NCI-H2227 (cell line): ENCODE data around the gene GNG12.
"Not testable (repeated sequence)": the region's sequence is repeated elsewhere in the genome, so short reads cannot be mapped to it uniquely, and the experiment has no call there.

ENCODE experiments used
- DNase-seq: peaks from one replicate; lab custom pipeline; 2025; ENCODE audit not compliant: unreplicated experiment; lab: John Stamatoyannopoulos, UW

GNG12 gene

DNA sequence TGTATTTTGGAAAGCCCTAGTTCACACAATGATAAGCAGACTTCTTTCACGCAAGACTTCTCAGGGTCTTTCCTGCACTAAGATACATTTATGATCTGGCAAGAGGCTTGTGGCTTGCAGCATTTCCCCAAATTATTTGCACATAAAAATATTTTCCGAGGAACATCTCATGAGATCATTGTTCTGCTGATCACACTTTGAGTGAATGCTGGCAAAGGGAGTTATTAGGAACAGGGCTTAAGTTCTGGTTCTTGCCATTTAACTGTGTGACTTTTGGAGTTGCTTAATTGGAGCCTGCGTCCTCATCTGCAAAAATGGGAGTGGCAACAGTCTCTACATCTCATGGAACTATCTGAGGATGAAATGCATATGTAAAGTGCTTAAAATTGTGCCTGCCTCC is 98.1 kb downstream of the GNG12 start:
- DNase-seq: no peak

DNA sequence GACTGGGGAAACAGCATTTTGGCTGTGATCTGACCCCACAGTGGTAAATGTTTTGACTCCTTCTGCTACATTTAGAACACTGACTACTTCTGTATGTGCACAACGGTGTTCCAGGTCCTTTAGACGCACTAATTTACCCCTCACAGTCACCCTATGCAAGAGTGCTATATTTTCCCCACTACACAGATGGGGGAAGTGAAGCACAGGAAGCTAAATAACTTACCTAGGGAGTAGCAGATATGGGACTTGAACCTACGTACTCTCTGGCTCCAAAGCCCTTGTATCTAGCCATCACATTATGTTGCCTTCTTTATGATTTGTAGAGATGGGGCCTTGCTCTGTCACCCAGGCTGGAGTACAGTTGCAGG is 99.0 kb downstream of the GNG12 start:
- no peak for DNase-seq

DNA sequence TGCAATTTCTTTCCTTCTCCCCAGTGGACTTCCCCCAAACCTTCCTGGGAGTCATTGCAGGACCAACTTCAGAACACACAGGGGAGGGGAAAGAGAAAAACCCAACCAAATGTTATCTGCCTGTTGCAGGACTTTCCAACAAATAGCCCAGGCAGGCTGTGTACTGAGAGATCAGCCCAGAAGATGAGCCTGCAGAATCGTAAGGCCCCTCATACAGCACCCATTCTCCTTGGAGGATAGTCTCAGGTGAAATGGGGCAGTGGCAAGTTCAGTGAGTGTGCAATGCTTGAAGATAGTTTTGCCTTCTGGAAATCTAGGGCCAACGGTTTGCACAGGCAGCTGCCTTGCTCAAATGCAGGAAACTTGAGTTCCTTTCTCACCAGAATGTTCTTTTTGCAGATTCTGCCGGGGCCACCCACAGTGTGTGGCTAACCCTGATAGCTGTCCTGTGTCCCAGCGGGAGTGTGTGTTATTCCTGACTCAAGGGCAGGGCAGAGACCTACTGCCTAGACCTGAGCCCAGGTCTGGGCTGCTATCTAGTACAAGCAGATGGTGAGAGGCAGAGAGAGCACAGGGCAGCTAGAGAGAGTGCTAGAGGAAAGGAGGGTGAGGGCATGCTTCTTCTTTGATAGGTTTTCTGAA is 99.5 kb downstream of the GNG12 start:
- DNase-seq: no peak

- DNase-seq: no peak
Observed at GRCh38 chr1:67732750-67733151, 100.5 kb downstream of the GNG12 start.

GRCh38 chr1:67731322-67731721 is 101.9 kb downstream of the GNG12 start:
- DNase-seq: no peak

GRCh38 chr1:67730312-67730711 is 103.0 kb downstream of the GNG12 start:
- DNase-seq: not testable (repeated sequence)

DNA sequence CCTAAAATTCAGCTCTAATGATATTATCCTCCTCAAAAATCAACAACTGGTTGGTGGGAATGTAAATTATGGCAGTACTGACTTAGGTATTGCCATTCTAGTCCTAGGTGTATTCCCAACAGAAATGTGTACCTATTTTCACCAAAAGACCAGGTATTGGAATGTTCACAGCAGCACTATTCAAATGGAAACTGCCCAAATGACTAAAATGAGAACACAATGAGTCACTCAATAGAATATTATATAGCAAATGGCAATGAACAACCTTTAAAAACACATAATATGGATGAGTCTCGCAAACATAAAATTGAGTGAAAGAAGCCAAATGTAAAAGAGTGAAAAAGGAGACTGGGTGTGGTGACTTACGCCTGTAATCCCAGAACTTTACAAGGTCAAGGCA is 103.4 kb downstream of the GNG12 start:
- no peak for DNase-seq

- DNase-seq: no peak
Observed at GRCh38 chr1:67726224-67726623, 107.0 kb downstream of the GNG12 start.

DNA sequence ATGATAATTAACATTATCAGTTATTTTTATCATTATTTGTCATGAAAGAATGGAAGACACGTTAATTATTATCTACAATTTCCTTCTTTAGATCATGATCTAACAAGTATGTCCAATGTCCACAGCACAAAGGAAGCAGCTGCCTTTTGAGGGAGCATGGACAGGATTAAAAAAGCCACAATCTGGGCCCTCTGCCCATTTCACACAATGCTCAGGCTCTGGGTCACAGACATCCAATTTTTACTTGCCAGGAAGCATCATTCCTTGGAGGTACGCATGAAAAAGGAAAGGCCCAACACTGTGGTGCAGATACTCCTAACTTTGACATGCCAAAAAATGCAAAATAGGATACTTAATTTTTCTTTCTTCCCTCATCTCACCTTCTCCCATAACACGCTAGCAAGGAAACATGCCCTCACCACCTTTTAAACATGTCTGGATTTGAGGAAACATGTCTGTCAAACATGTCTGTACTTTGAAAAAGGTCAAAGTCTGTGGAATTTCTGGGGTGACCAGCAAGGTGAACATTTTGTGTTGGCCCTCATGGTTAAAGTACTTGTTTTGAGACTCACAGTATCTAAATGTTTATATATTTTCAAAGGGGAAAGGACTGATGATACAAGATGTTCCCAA is 108.2 kb downstream of the GNG12 start:
- no peak for DNase-seq

GRCh38 chr1:67723620-67724019 is 109.6 kb downstream of the GNG12 start:
- no peak for DNase-seq

DNA sequence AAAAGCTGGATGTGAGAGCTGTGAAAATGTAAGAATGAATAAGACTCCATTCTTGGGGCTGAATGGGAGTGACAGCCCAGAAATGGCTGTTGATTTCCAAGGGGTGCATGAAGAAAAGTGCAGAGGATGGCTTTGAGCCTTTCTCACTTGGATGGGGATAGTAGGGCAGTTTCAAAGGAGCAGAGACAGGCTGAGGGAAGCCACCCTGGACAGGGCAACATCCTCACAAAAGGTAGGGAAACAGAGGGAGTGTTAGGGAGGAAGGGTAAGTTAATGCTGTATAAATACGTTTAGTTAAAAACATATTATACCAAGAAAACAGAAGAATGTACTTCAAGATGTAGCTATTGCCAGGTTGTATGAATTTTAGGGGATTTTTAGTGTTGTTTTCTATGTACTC is 110.1 kb downstream of the GNG12 start:
- no peak for DNase-seq

DNA sequence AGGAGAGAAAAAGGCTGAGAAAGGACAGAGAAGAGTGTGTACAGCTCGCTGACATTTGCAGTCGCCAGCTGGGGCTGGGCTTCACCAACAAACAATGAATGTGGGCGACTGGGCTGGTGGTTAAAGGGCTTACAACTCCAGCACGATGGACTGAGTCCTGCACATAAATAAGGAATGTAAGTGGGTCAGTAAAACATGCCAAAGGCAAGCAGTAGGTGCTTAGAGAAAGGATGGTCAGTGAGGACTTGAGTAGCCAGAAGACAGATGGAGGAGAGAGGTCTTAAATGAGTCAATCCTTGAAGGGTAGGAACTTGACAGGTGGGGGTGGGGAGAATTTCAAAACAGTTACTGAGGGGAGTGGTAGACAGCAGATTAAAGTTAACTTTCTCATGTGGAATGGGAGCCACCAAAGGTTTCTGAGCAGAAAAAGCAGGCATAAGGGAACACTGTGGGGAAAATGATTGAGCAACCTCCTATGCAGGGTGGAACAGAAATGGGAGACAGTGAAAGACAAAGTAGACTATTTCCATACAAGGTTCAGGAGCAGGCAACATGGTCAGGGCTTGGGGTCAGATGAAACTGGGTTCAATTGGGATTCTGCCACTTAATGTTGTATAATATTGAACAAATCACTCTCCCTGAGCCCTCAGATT is 110.8 kb downstream of the GNG12 start:
- DNase-seq: no peak

GRCh38 chr1:67721650-67722291 is 111.5 kb downstream of the GNG12 start:
- no peak for DNase-seq

DNA sequence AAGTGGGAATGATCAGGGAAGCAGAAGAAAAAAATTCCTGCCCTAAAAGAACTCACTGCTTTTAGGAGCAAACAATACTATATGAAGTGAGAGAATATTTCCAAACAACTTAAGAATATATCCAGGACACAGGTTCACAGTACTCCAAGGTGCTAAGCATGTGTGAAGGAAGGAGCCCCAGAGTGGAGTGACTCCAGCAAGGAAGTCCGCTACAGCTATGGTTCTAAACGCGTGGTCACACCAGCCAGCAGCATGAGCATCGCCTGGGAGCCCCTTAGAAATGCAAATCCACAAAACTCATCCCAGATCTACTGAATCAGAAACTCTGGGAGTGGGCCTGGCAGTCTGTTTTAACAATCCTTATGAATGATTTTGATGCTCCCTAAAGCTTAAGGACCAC is 112.2 kb downstream of the GNG12 start:
- DNase-seq: no peak

GRCh38 chr1:67719329-67720196 is 113.7 kb downstream of the GNG12 start:
- DNase-seq: peak; percentile 58

DNA sequence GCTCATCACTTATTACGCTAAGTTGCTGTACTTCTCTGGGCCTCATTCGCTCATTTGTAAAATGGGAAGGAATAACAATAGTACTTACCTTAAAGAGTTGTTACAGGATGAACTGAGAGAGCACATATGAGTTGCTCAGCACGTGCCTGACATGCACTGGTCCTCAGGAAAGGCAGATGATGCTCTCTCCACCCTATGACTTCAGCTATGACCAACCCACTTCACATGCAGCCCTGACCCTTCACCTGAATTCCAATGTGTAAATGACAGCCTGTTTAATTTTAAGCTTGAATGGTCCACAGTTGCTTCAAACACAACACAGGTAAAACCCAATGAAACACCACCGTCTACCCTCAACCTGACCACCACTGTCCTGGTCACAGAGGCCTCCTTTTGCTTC is 115.4 kb downstream of the GNG12 start:
- no peak for DNase-seq

DNA sequence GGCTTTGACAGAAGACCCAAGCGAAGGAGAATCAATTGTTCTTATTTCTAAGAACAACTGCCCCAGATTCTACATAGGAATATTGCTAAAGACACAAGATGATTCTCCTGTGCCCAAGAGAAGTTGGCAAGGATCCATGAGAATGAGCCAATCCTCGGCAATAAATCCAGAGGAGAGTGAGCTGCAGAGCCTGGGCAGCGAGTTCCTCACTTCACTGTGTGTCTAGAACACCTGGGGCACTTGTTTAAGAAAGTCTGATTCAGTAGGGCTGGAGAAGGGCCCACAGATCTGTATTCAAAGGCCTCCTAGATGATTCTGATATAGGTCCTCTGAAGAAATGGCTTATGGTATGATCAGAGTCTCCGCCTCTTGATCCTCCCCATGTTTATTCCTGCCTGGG is 116.5 kb downstream of the GNG12 start:
- DNase-seq: no peak

DNA sequence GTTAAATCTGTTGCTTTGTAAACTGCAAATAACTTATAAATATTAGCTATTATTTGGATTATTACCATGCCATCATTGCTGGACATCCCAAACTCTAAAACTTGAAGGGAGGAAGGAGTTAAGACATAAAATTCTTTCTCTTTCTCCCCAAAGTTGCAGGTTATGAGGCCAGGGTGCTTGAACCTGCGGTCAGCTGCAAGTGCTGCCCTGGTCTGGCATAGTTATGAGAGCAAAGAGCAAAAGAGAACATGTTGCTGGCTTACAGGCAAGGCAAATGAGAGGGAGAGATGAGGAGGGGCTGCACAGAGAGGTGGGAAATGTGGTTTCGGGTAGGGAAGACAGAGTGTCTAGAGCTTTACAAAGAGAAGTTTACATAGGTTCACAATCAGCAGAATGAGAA is 117.4 kb downstream of the GNG12 start:
- DNase-seq: no peak

DNA sequence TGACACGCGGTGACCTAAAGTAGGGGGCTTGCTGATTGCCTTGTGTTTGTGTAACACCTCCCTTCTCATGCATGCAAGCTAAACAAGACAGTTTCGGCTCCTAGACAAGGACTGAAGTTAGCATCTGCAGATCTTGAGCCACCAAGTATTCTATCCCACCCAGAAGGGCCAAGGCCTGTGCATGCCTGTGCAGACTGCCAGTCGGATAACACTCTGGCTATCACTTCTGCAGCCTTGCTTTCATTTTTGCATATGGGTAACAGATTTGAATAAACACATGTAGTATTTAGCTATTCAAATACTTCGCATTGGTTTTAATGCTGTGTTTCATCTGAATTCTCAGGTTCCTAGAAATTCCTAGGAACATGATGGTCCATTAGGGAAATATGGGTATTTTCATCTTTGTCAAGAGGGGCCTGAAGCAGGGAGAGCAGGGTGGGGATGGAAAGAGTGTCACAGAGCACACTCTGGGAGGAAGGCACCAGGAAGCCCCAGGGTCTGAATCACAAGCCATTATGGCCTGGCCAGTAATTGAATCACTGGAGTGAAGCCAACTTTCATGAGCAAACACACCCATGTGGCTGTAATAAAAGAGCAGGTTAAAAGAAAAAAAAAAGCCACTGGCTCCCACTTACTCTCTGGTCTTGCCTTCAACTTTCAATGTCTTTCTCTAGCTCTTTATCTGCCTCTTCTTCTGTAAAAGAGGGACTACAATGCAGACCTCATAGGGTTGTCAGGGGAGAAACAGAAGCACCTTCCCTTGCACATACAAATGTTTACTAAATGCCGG is 120.0 kb downstream of the GNG12 start:
- DNase-seq: peak; percentile 67

DNA sequence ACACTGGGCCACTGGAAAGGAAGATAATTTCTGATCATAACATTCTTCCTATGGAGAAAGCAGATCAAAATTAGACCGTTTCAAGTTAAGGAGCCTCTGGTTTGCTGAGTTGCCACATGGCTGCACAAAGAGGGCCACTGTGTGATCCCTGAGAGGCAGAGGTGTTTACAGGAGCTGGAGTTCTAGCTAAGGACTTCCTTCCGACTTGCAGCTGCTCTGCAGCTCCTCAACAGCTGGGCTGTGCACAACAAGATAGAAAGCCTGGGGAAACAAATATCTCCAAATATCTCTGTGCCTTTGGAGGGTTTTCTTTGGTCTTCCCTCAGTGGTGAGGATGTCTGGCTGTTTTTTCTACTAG is 121.4 kb downstream of the GNG12 start:
- DNase-seq: no peak
